ENCODE results near the gene NCAM1.

DNA sequence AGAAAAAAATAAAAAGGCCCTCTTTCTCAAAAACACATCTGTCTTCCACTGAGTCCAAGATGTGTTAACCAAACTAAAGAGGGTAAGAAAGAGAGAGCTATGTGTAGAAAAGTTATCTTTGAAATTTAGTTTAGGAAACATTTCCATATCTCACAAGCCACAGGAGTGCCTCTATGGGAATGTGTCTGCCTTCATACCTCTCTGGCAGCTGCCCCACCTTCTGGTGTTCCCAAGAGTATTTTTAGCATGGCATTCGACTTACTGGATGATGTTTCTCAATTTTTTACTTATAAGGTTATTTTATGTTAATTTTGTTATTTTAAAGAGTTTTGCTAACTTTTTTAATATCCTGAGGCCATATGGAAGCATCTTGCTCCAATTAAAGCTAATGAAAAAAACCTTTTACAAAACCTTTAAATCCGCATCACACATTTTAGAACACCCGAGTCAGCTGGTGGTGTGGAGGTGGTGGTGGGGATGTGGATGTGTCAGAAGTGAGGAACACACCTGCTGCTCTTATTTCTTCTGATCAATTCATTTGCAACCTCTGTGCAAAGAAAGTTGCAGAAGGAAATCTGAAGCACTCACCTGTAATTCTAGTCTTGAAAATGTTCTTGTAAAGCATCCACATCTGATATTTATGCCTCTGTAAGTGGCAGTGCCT lies 112.2 kb downstream of the NCAM1 start:
- TF ChIP-seq EZH2 (IDR thresholded peaks at IDR 0.05; ENCODE audit: borderline replicate concordance, low read depth, low read length, severe bottlenecking) (no peak), POLR2A (IDR thresholded peaks at IDR 0.05; ENCODE audit: low read depth, low read length) (no peak), MYC (IDR thresholded peaks at IDR 0.05; ENCODE audit: low read depth, low read length) (no peak), GATA2 (IDR thresholded peaks at IDR 0.05; ENCODE audit: insufficient read depth, insufficient read length, low read depth, low read length) (no peak)
- TF ChIP-seq, protein P1, sequence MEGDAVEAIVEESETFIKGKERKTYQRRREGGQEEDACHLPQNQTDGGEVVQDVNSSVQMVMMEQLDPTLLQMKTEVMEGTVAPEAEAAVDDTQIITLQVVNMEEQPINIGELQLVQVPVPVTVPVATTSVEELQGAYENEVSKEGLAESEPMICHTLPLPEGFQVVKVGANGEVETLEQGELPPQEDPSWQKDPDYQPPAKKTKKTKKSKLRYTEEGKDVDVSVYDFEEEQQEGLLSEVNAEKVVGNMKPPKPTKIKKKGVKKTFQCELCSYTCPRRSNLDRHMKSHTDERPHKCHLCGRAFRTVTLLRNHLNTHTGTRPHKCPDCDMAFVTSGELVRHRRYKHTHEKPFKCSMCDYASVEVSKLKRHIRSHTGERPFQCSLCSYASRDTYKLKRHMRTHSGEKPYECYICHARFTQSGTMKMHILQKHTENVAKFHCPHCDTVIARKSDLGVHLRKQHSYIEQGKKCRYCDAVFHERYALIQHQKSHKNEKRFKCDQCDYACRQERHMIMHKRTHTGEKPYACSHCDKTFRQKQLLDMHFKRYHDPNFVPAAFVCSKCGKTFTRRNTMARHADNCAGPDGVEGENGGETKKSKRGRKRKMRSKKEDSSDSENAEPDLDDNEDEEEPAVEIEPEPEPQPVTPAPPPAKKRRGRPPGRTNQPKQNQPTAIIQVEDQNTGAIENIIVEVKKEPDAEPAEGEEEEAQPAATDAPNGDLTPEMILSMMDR (IDR thresholded peaks at IDR 0.05; ENCODE audit: extremely low read depth in 1 of 2, insufficient read depth in 1 of 2, low read depth in 1 of 2, low read length in 2 of 2), result no peak

Data from endothelial cell of umbilical vein (primary cell).